Panc1 (cell line): Measurements from ENCODE around the gene METTL26. TPM values are rescaled to one million over a fixed set of nuclear protein-coding genes. Genes with fewer than 3 reads are reported as not detected.
A peak's percentile ranks its signal among the peaks of the same experiment; 100 is the strongest.

Source experiments
- ATAC-seq: fragments of 200-7000 bp; cut with Tn5 transposase; 2 replicates; pipeline ENCODE4 v1.9.1; 2020; ENCODE audit warnings: mild to moderate bottlenecking, moderate library complexity
- BruUV-seq: library from RNA; stranded (reverse); fragments of 400-500 nt; replicated peaks from 2 replicates; lab custom pipeline; 2021; lab: Mats Ljungman, UMichigan
- CTCF ChIA-PET: fragments of 300-600 bp; sonication (Branson Sonifier 250); formaldehyde crosslinking; loops from one replicate; lab custom pipeline; 2022; ENCODE audit warnings: antibody characterized with exemption; lab: Charles Lee
- POLR2A ChIA-PET: fragments of 300-600 bp; sonication (Branson Sonifier 250); formaldehyde crosslinking; loops from one replicate; lab custom pipeline; 2022; ENCODE audit warnings: antibody characterized with exemption; lab: Charles Lee
- DNase-seq: peaks from one replicate; pipeline ENCODE4 v3.0.0-alpha.2; 2010; ENCODE audit warnings: low read depth, low spot score
- H3K27ac ChIP-seq: 2 replicates; pipeline ENCODE4 v1.5.1; 2011; ENCODE audit warnings: mild to moderate bottlenecking, low read length, inconsistent platforms
- H3K27me3 ChIP-seq: fragments of 200-500 bp; sonication (Bioruptor generic); 2 replicates; pipeline ENCODE4 v1.6.0; 2014; ENCODE audit warnings: low read length, inconsistent platforms; ENCODE audit not compliant: control insufficient read depth, insufficient read depth
- H3K36me3 ChIP-seq: fragments of 200-500 bp; sonication (Bioruptor generic); 2 replicates; pipeline ENCODE4 v1.5.1; 2014; ENCODE audit warnings: inconsistent platforms, mild to moderate bottlenecking, low read length, moderate library complexity; ENCODE audit not compliant: control insufficient read depth, insufficient read depth
- H3K4me1 ChIP-seq: 2 replicates; pipeline ENCODE4 v1.5.1; 2011; ENCODE audit warnings: inconsistent platforms, mild to moderate bottlenecking, low read length, moderate library complexity; ENCODE audit not compliant: control insufficient read depth, insufficient read depth
- H3K4me3 ChIP-seq, 2 experiments: 2 replicates each; pipeline ENCODE4 v1.5.1; 2011 to 2012; ENCODE audit warnings: low read depth in 2 of 2, low read length in 2 of 2, mild to moderate bottlenecking in 2 of 2, inconsistent platforms in 1 of 2, moderate library complexity in 1 of 2
- H3K9me3 ChIP-seq: fragments of 200-500 bp; sonication (Bioruptor generic); 2 replicates; pipeline ENCODE4 v1.5.1; 2014; ENCODE audit warnings: low read depth, mild to moderate bottlenecking, inconsistent platforms, low read length, moderate library complexity; ENCODE audit not compliant: control insufficient read depth, insufficient read depth
- CTCF ChIP-seq: fragments of 450-650 bp; IDR thresholded peaks from 2 replicates; pipeline ENCODE4 v1.5.1; 2017; ENCODE audit warnings: mild to moderate bottlenecking
- POLR2AphosphoS5 ChIP-seq: IDR thresholded peaks from 2 replicates; pipeline ENCODE4 v1.6.1; 2012; ENCODE audit warnings: mild to moderate bottlenecking, low read depth, low read length, moderate library complexity
- REST ChIP-seq, 2 experiments: IDR thresholded peaks; 2 replicates each; pipeline ENCODE4 v1.6.1; 2011 to 2012; ENCODE audit warnings: low read depth in 2 of 2, control low read depth in 1 of 2, low read length in 1 of 2, mild to moderate bottlenecking in 1 of 2, moderate library complexity in 1 of 2; ENCODE audit not compliant: insufficient read depth in 1 of 2
- SIN3A ChIP-seq: IDR thresholded peaks from 2 replicates; pipeline ENCODE4 v1.6.1; 2012; ENCODE audit warnings: low read depth, mild to moderate bottlenecking, low read length, moderate library complexity, borderline replicate concordance; ENCODE audit not compliant: insufficient read depth
- TCF7L2 ChIP-seq: IDR thresholded peaks from 2 replicates; pipeline ENCODE4 v1.6.1; 2011; ENCODE audit warnings: mild to moderate bottlenecking, low read depth, low read length, inconsistent platforms
- in situ Hi-C: cut with HindIII; loops from 2 replicates; pipeline ENCODE4 v1.10.0; 2016; ENCODE audit warnings: low sequenced_read_pairs, low pct_unique_long_range_greater_than_20kb
- intact Hi-C: fragments of 100-400 bp; cut with micrococcal nuclease; formaldehyde crosslinking; loops from one replicate; pipeline ENCODE4 v1.10.0; 2022; ENCODE audit not compliant: unreplicated experiment
- total RNA-seq: library from RNA; stranded (reverse); gene quantifications from one replicate; pipeline ENCODE4 v1.2.1, GENCODE V29; 2021; ENCODE audit not compliant: unreplicated experiment

The METTL26 gene
- total RNA-seq, 1 experiment from 2014 or later, result 91.8 TPM

GRCh38 chr16:644556-644955 is 8.5 kb upstream of the METTL26 start:
- CTCF ChIA-PET, result no interaction called here
- intact Hi-C loops, result no loop called here
- Histone ChIP-seq H3K27ac (peak overlapping the region; percentile 25; the same call in 1 of the 2 replicates), H3K36me3 (no peaks in the 10 kb centered on the region), H3K4me3 (no peak overlapping the region), H3K27me3 (no peaks in the 10 kb centered on the region), H3K9me3 (no peaks in the 10 kb centered on the region), H3K4me1 (peaks cover 51% of the 10 kb centered on the region)
- POLR2A ChIA-PET, result no interaction called here
- no peak for ATAC-seq
- DNase-seq, result no peak
- no peak for TF ChIP-seq SIN3A
- TF ChIP-seq REST (IDR thresholded peaks at IDR 0.05; ENCODE audit: insufficient read depth in 1 of 2, low read depth in 2 of 2, low read length in 1 of 2), result no peak
- TF ChIP-seq TCF7L2, result no peak
- no peak for TF ChIP-seq CTCF
- TF ChIP-seq POLR2AphosphoS5, result no peak
- BruUV-seq, result no TSS peak
- in situ Hi-C loops, result no loop called here

GRCh38 chr16:643050-643368 is 6.9 kb upstream of the METTL26 start:
- DNase-seq (no peak), ATAC-seq (no peak)
- Histone ChIP-seq H3K27ac (peak overlapping the region; percentile 91), H3K36me3 (no peaks in the 10 kb centered on the region), H3K27me3 (no peaks in the 10 kb centered on the region), H3K4me3 (peak overlapping the region; percentile 64 to 75), H3K4me1 (peaks cover 57% of the 10 kb centered on the region), H3K9me3 (no peaks in the 10 kb centered on the region)
- in situ Hi-C loops (no loop called here), intact Hi-C loops (no loop called here)
- CTCF ChIA-PET, result no interaction called here
- TF ChIP-seq CTCF (no peak), REST (IDR thresholded peaks at IDR 0.05; ENCODE audit: insufficient read depth in 1 of 2, low read depth in 2 of 2, low read length in 1 of 2) (no peak), SIN3A (no peak), POLR2AphosphoS5 (no peak), TCF7L2 (no peak)
- POLR2A ChIA-PET, result no interaction called here
- BruUV-seq, result no TSS peak
